HUES64 (cell line): Measurements from ENCODE around the gene SYPL1. TPM values are rescaled to one million over a fixed set of nuclear protein-coding genes. Genes with fewer than 3 reads are reported as not detected.
A peak's percentile ranks its signal among the peaks of the same experiment; 100 is the strongest.

Source experiments
- H3K27ac ChIP-seq: 2 replicates; pipeline ENCODE4 v1.7.0; 2013; ENCODE audit warnings: low read depth, low read length, inconsistent platforms
- H3K27me3 ChIP-seq: 2 replicates; pipeline ENCODE4 v1.6.1; 2013; ENCODE audit warnings: mild to moderate bottlenecking, low read length; ENCODE audit not compliant: insufficient read depth
- H3K36me3 ChIP-seq: 2 replicates; pipeline ENCODE4 v1.6.1; 2013; ENCODE audit warnings: mild to moderate bottlenecking, low read length; ENCODE audit not compliant: insufficient read depth
- H3K4me1 ChIP-seq: 2 replicates; pipeline ENCODE4 v1.6.1; 2013; ENCODE audit warnings: mild to moderate bottlenecking, low read length, moderate library complexity; ENCODE audit not compliant: insufficient read depth
- H3K4me3 ChIP-seq: 2 replicates; pipeline ENCODE4 v1.5.1; 2013; ENCODE audit warnings: mild to moderate bottlenecking, low read length, moderate library complexity
- H3K9ac ChIP-seq: 2 replicates; pipeline ENCODE4 v1.6.1; 2013; ENCODE audit warnings: mild to moderate bottlenecking, low read depth, low read length
- H3K9me3 ChIP-seq: 2 replicates; pipeline ENCODE4 v1.6.1; 2013; ENCODE audit warnings: low read depth, low read length; ENCODE audit not compliant: insufficient read depth
- WGBS: fragments of 150-250, 120-280 bp; methylation state at CpG from one replicate; pipeline ENCODE4 v1.1.7; 2013; ENCODE audit warnings: missing lambda C conversion rate; 5-methylcytosine and 5-hydroxymethylcytosine counted together
- polyA plus RNA-seq, 2 experiments: library from polyadenylated mRNA; stranded (reverse); fragments of 50-300 nt; gene quantifications; one replicate each; pipeline ENCODE4 v1.2.3, GENCODE V29; 2013

Gene SYPL1
- 50.5 TPM for polyA plus RNA-seq (2013, experiment 1 of 2)
- polyA plus RNA-seq (2013, experiment 2 of 2) = 55.5 TPM

DNA sequence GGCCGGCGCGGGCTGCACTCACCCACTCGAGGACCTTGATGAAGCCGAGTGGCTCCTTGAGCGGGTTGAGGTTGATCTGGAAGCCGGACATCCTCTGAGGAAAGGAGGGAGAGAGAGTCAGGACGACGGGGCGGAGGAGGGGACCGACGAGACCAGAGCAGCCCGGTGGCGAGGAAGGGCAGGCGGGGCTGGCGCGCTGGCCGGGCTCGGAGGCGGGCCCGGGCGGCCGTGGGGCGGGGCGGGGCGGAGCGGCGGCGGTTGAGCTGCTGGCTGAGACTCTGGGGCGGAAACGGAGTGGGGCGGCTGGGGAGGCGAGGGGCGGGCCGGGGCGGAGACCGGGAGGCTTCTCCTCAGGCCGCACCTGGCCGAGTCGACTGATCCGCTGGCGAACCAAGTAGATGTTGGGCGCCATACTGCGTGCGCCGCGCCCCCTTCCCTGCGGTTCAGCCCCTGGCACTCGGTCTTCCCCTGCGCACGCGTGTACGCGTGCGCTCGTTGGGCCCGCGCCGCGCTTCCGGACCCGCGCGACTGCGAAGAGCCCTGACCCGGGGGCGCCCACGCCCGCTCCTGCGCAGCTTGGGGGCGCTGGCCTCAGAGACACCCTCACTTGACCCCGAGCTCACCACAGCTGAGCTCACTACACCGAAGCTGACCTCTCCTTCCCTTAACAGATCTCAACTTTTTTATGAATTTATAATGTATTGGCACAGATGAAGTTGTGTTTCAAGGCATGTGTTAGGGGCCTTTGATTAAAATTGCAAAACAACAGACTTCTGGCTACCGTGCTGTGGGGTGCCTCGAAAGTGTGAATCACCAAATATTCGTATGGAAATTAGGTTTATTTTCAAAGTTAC lies at the start of gene SYPL1:
TSS of gene SYPL1 (minus strand) at position 195 of the 854 bp plus-strand sequence. CDS start at position 91, 104 bp downstream.
- Histone ChIP-seq H3K36me3 (no peaks in the 10 kb centered on the region), H3K27me3 (peaks cover 14% of the 10 kb centered on the region), H3K4me1 (peaks cover 33% of the 10 kb centered on the region), H3K9ac (peak within 1 kb of the TSS; percentile 88), H3K27ac (peak within 1 kb of the TSS; percentile 83; the same call in 1 of the 2 replicates), H3K4me3 (peak within 1 kb of the TSS; percentile 91), H3K9me3 (no peaks in the 10 kb centered on the region)
- WGBS = 2% methylated on average over 75 of the region's 76 CpGs

DNA sequence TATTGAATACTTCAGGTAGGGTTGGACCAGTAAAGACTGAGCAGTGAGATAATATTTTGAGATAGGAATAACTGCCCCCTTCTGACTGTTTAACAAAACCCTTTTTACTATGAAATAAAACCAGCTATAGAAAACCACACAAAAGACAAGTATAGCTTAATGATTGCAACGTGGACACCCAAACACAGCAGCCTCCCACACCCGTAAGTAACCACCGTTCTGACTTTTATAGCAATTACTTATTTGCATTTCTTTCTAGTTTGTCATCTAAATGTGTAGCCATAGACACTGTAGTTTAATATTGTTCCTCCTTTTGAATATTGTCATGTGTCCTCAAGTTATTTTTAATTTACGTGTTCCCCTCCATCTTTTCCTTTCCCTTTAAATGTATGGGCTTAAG lies 42.9 kb upstream of the SYPL1 start:
- no peaks in the 10 kb centered on the region; the same call in 1 of the 2 replicates for H3K27me3 ChIP-seq
- H3K4me3 ChIP-seq = no peak overlapping the region
- 88% methylated on average over 4 of the region's 4 CpGs for WGBS
- H3K36me3 ChIP-seq = no peaks in the 10 kb centered on the region
- no peak overlapping the region for H3K9ac ChIP-seq
- 0 out of 2 replicates have a peak, but pooled peaks cover 3% of the 10 kb centered on the region for H3K9me3 ChIP-seq
- no peak overlapping the region for H3K27ac ChIP-seq
- peaks cover 10% of the 10 kb centered on the region for H3K4me1 ChIP-seq

DNA sequence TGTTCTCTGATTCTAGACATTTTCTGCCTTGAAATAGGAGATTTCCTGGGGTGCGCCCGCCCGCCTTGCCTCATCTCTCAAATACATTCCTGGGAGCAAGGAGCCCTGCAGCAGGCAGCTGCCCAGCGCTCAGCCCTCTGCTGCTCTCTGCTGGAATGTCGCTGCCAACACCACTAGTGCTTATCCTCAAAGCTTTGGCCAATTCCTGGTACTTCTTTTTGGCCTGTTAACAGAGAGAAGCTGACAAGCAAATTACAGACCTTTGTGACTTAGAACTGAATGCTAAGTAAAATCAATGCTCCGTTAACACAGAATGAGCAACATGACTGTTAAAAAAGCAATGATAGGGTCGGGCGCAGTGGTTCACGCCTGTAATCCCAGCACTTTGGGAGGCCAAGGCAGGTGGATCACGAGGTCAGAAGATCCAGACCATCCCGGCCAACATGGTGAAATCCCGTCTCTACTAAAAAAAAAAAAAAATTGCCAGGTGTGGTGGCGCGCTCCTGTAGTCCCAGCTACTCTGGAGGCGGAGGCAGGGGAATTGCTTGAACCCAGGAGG lies 41.9 kb upstream of the SYPL1 start:
- no peaks in the 10 kb centered on the region for H3K36me3 ChIP-seq
- WGBS = 65% methylated on average over 15 of the region's 15 CpGs
- H3K4me3 ChIP-seq = no peak overlapping the region
- no peaks in the 10 kb centered on the region; the same call in 1 of the 2 replicates for H3K27me3 ChIP-seq
- peaks cover 10% of the 10 kb centered on the region for H3K4me1 ChIP-seq
- no peak overlapping the region for H3K9ac ChIP-seq
- H3K9me3 ChIP-seq = 0 out of 2 replicates have a peak, but pooled peaks cover 3% of the 10 kb centered on the region
- no peak overlapping the region for H3K27ac ChIP-seq

DNA sequence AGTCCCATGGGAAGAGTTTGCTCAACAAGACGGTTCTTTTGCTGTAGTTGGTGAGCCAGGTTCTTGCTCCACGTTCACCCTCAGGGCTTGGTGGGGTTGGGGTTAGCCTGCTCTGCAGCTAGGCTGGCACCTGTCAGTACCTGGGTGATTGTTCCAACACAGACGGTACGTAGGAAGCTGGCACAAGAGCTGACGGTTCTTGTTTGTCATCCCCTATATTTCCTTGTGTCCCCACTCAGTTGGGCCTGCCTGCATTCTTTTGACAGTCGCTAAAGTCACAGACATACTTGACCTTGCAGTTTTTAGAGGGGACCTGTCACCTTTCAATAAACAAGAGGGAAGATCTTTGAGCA lies 40.2 kb upstream of the SYPL1 start:
- H3K9ac ChIP-seq = no peak overlapping the region
- no peaks in the 10 kb centered on the region; the same call in 1 of the 2 replicates for H3K27me3 ChIP-seq
- H3K4me3 ChIP-seq = no peak overlapping the region
- no peaks in the 10 kb centered on the region for H3K36me3 ChIP-seq
- no peak overlapping the region for H3K27ac ChIP-seq
- 73% methylated on average over 6 of the region's 6 CpGs for WGBS
- peaks cover 10% of the 10 kb centered on the region for H3K4me1 ChIP-seq
- H3K9me3 ChIP-seq = 0 out of 2 replicates have a peak, but pooled peaks cover 2% of the 10 kb centered on the region

DNA sequence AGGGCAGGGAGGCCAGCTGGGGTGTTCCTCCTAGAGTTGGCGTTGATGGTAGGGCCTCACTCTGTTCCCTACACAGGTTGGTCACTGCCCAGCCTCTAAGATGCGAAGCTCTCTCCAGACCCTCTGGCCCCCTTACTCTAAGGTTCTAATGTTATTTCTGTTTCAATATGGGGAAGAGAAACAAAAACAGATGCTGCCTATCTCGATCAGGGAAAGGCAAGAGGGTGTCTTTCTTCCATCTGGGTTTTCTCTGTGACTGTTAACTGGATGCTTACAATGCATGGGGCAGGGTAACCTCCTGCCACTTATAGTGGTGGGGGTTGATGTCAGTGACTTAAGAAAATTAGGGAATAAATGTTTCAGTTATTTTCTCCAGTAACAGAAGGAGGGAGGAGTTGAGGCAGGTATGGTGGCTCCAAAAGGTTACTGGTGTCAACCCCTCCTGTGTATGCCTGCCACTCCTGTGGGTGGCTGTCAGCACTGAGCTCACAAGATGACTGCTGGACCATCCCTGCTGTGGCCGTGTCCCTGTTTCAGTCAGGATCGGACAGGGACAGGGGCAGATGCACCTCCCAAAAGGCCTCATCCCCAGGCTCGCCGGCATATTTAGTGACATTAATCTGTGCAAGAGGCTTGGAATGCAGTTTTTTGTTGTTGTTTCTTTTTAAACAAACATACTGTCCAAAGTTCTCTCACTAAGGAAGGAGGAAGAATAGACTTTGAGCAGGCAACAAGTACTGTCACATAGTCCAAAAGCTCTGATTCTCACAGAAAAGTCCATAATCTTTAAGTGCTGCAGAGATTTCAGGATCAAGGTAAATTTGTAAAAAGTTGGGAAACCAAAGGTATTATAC lies 39.6 kb upstream of the SYPL1 start:
- Histone ChIP-seq H3K9me3 (no peaks in the 10 kb centered on the region), H3K9ac (no peak overlapping the region), H3K27ac (no peak overlapping the region), H3K4me3 (no peak overlapping the region), H3K27me3 (no peaks in the 10 kb centered on the region; the same call in 1 of the 2 replicates), H3K36me3 (no peaks in the 10 kb centered on the region), H3K4me1 (peaks cover 10% of the 10 kb centered on the region)
- 96% methylated on average over 7 of the region's 7 CpGs for WGBS

DNA sequence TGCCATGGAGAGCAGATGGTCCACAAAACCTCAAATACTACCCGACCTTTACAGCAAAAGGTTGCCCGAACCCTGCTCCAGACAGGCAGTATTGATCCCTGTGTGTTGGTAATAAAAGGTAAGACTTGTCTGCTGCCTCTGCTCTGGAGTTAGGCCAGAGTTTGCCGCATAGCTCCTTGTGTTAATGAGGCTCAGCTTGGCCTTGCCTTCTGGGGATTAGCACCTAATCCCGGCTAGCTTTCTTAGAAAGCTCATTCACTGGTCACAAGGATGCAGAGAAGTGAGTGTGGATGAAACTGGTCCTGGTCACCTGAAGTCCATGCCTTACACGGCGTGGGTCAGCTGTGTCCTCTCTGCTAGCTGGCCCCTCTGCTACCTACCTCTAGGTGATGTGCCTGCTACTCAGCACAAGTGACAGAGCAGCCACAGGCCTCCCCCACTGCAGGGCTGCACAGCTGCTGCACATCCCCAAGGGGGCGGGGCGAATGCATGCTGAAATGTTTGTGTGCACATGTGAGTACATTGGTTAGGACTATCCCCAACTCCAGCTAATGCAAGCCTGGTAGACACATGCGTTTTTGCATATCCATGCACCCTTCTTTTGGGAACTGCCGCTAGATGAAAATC lies 31.7 kb upstream of the SYPL1 start:
- Histone ChIP-seq H3K4me1 (no peaks in the 10 kb centered on the region; the same call in 1 of the 2 replicates), H3K36me3 (no peaks in the 10 kb centered on the region), H3K27me3 (no peaks in the 10 kb centered on the region), H3K4me3 (no peak overlapping the region), H3K9ac (no peak overlapping the region), H3K27ac (no peak overlapping the region), H3K9me3 (no peaks in the 10 kb centered on the region)
- 91% methylated on average over 10 of the region's 10 CpGs for WGBS

DNA sequence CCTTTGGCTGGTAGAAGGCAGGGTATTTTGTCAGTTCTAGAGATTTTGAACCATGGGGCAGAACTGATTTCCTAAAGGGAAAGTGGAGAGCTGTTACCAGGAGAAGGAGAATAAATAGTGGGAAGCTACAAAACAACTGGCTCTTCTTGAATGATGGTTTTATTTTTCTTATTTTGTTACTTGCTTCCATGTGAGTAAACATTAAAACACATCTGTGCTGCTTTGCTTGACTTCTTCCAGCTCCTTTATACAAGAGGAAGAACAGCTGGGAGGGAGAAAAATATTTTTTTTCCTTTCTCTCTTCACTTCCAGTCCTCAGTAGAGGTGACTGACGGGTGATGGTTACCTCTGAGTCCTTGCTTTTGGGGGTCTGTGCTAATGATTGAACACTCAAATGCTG lies 30.0 kb upstream of the SYPL1 start:
- Histone ChIP-seq H3K9ac (no peak overlapping the region), H3K27me3 (no peaks in the 10 kb centered on the region), H3K9me3 (no peaks in the 10 kb centered on the region), H3K36me3 (no peaks in the 10 kb centered on the region), H3K27ac (no peak overlapping the region), H3K4me1 (no peaks in the 10 kb centered on the region; the same call in 1 of the 2 replicates), H3K4me3 (no peak overlapping the region)
- WGBS = 88% methylated on average over 1 of the region's 1 CpG

DNA sequence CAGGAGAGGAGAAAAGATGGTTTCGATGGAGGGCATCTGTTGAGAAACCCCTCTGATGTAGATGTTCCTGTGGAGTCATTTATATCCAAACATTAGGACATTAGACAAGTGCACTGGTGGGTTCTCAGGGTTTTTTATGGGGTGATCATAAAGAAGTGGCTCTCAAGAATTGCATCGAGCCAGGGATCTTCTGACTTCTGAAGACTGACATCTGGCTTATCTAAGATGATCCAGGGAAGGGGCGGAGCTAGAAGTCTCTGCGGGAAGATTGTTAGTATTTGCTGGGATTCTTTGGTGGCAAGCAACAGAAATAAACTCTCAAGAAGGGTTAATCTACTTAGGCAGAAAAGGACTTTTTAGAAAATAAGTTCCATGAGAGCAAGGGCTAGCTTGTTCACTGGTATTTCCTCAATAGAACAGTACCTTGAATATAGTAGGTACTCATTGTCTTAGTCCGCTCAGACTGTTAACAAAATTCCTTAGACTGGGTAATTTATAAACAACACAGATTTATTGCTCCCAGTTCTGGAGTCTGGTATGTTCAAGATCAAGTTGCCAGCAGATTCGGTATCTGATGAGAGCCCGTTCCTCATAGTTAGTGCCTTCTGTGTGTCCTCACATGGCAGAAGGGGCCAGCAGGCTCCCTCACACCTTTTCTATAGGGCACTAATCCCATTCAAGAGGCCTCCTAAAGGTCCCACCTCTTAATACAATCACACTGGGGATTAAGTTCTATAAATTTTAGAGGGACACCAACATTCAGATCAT lies 28.5 kb upstream of the SYPL1 start:
- Histone ChIP-seq H3K27ac (no peak overlapping the region), H3K9me3 (no peaks in the 10 kb centered on the region), H3K36me3 (no peaks in the 10 kb centered on the region), H3K4me3 (no peak overlapping the region), H3K27me3 (no peaks in the 10 kb centered on the region), H3K9ac (no peak overlapping the region), H3K4me1 (no peaks in the 10 kb centered on the region; the same call in 1 of the 2 replicates)
- WGBS = 93% methylated on average over 7 of the region's 7 CpGs

DNA sequence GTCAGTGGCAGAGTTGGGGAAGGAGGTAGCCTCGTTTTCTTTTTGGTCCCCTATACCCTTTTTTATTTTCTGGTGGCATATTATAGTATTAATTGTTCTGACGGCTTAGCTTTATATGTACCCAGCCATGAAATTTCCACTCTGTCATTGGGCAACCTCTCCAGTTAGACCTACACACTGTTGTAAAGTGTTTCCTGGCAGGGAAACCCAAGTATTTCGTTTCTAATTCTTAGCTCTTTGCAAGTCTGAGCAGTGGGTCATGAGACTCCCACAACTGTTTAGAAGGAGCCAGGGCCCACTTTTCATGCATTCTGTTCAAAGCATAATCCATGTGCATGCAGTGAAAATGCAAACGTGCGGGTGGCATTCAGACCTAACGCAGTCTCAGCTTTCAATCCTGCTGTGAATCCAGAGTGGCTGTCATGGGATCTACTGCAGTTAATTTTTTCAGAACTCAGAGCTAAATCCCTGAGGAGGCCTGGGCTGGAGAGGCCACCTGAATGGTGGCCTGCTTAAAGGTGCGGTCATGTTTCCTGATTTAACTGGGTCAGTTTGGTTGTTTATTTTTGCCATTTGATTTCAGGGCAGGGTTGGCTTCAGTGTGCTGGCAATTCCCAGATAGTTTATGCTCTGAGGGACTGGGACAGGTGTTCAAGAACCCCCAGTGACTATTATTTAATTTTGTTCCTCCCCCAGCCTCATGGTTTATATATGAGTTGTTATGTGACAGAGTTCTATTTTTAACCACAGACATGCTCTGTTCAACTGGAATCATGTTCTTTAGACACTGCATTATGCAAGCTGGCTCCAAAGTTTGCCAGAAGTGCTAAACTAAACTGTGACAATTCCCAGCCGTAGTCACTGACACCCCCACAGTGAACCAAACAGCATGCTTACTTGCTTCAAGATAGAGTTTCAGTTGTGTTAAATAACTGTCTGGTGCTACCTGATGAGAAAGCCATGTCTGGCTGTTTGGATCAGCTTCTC lies 27.4 kb upstream of the SYPL1 start:
- Histone ChIP-seq H3K27me3 (no peaks in the 10 kb centered on the region), H3K9me3 (no peaks in the 10 kb centered on the region), H3K4me1 (no peaks in the 10 kb centered on the region; the same call in 1 of the 2 replicates), H3K27ac (no peak overlapping the region), H3K9ac (no peak overlapping the region), H3K36me3 (no peaks in the 10 kb centered on the region), H3K4me3 (no peak overlapping the region)
- 79% methylated on average over 7 of the region's 8 CpGs for WGBS
